GM23248 (cell line): ENCODE data around the gene AXIN1.

Experiments
- EZH2 ChIP-seq: fragments of 200-600 bp; sonication (generic); IDR thresholded peaks from 2 replicates; pipeline ENCODE4 v1.6.1; 2018; ENCODE audit warnings: antibody characterized with exemption, mild to moderate bottlenecking; ENCODE audit not compliant: insufficient read depth, poor library complexity, severe bottlenecking
- EZH2phosphoT487 ChIP-seq: fragments of 200-600 bp; sonication (generic); IDR thresholded peaks from 2 replicates; pipeline ENCODE4 v1.6.1; 2018; ENCODE audit warnings: antibody characterized with exemption, moderate library complexity, mild to moderate bottlenecking, low read depth; ENCODE audit not compliant: insufficient read depth

DNA sequence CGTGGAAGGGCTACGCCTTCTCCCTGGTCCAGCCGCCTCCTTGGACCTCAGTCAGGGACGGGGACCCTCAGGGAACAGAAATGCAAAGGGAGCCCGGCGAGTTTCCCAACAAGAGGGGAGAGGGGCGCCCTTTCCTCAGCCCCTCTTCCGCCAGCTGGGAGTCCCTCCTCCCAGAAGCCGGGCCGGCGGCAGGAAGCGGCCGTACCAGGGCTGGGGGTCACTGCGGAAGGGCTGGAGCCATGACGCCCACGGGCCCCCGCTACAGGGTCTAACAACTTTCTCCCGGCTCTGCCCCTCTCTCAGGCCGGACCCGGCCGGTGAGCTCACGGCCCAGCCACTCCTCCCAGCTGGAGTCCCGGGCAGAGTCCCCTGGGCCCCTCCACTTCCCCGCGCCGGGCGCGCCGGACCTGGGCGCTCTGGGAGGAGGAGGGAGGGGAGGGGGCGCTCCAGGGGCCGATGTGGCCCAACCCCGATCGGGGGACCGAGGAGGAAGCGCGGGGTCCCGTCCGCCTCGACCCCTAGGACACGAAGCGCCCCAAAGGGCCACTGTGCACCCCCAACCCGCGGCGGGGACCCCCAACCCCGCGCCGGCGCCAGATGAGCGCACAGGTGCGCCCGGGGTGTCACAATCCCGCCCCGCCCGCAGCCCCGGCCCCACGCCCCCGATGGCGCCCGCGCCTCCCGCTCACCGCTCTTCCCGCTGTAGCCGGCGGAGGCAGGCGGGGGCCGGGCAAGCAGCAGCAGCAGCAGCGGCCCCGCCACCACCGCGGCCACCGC is 28.7 kb upstream of the AXIN1 start:
- TF ChIP-seq EZH2 (no peak), EZH2phosphoT487 (no peak)
